K562 (cell line): Measurements from ENCODE around the gene FAM53B. TPM values are rescaled to one million over a fixed set of nuclear protein-coding genes. Genes with fewer than 3 reads are reported as not detected.

Experiments used
- ATAC-seq: fragments of 200-7000 bp; cut with Tn5 transposase; 3 replicates; pipeline ENCODE4 v1.9.1; 2020; ENCODE audit warnings: moderate library complexity
- BruUV-seq: library from RNA; stranded (reverse); fragments of 400-500 nt; replicated peaks from 2 replicates; lab custom pipeline; 2021; lab: Mats Ljungman, UMichigan
- CTCF ChIA-PET: fragments of 300-600 bp; formaldehyde crosslinking; extraction: SDS; loops from one replicate; lab custom pipeline; 2021; ENCODE audit warnings: low intra/inter-chr PET ratio; lab: Yijun Ruan, JAX
- POLR2A ChIA-PET: fragments of 300-600, 350-650 bp; sonication (Branson Sonifier 250); formaldehyde crosslinking; extraction: SDS; loops from one replicate; lab custom pipeline; 2021; ENCODE audit warnings: antibody characterized with exemption, inconsistent platforms; lab: Yijun Ruan, JAX
- DNase-seq, 4 experiments: peaks; one replicate each; pipeline versions ENCODE4 v3.0.0 to v3.0.0-alpha.2; 2011 to 2018; ENCODE audit warnings: low spot score in 3 of 4, mixed read lengths in 3 of 4; ENCODE audit errors: extremely low read depth in 1 of 4
- FAIRE-seq: peaks from 2 replicates; lab custom pipeline; 2011; peaks lifted over from hg19 to GRCh38; lab: Jason Lieb, UNC
- H2AFZ ChIP-seq: 2 replicates; pipeline ENCODE4 v1.6.0; 2011; ENCODE audit warnings: low read depth, low read length, control low read depth, inconsistent platforms
- H3K27ac ChIP-seq: fragments of 200-600 bp; 3 replicates; pipeline ENCODE4 v1.8.0; 2011; ENCODE audit warnings: low read depth, mild to moderate bottlenecking, control low read depth, inconsistent platforms, low read length, moderate library complexity, mixed read lengths; ENCODE audit errors: extremely low read depth
- H3K27me3 ChIP-seq, 2 experiments: fragments of 300-600 bp in 1 of 2; 2 replicates in 1 of 2; 3 replicates in 1 of 2; pipeline versions ENCODE4 v1.6.0 to v1.8.0; 2011; ENCODE audit warnings: inconsistent platforms in 2 of 2, low read length in 2 of 2, mild to moderate bottlenecking in 1 of 2, mixed read lengths in 1 of 2, moderate library complexity in 1 of 2; ENCODE audit not compliant: control insufficient read depth in 2 of 2, insufficient read depth in 2 of 2
- H3K36me3 ChIP-seq: fragments of 300-600 bp; 3 replicates; pipeline ENCODE4 v1.8.0; 2011; ENCODE audit warnings: mild to moderate bottlenecking, low read length, inconsistent platforms; ENCODE audit not compliant: control insufficient read depth, insufficient read depth
- H3K4me1 ChIP-seq, 2 experiments: fragments of 200-600 bp in 1 of 2; replicated peaks in 1 of 2; 2 replicates in 1 of 2; 3 replicates in 1 of 2; pipeline versions ENCODE4 v1.5.1 to v1.8.0; 2011; ENCODE audit warnings: inconsistent platforms in 2 of 2, low read length in 2 of 2, mild to moderate bottlenecking in 1 of 2, mixed read lengths in 1 of 2, moderate library complexity in 1 of 2; ENCODE audit not compliant: control insufficient read depth in 2 of 2, insufficient read depth in 2 of 2
- H3K4me2 ChIP-seq: 2 replicates; pipeline ENCODE4 v1.6.1; 2011; ENCODE audit warnings: low read length, control low read depth, inconsistent platforms, mixed read lengths; ENCODE audit not compliant: insufficient read depth
- H3K4me3 ChIP-seq: fragments of 200-600 bp; sonication (generic), shearing (Covaris generic); 2 replicates; pipeline ENCODE4 v1.5.1; 2016; ENCODE audit warnings: control low read depth, inconsistent platforms
- H3K79me2 ChIP-seq: fragments of 200-600 bp; 3 replicates; pipeline ENCODE4 v1.8.0; 2011; ENCODE audit warnings: low read length, inconsistent platforms; ENCODE audit not compliant: control insufficient read depth, insufficient read depth
- H3K9ac ChIP-seq, 2 experiments: 2 replicates each; pipeline versions ENCODE4 v1.6.0 to v1.6.1; 2011; ENCODE audit warnings: low read depth in 2 of 2, low read length in 2 of 2, control low read depth in 1 of 2, inconsistent platforms in 1 of 2, mild to moderate bottlenecking in 1 of 2, mixed read lengths in 1 of 2; ENCODE audit not compliant: insufficient read depth in 1 of 2
- H3K9me1 ChIP-seq: one replicate; pipeline ENCODE4 v1.6.0; 2011; ENCODE audit warnings: inconsistent platforms, mild to moderate bottlenecking, low read length, moderate library complexity; ENCODE audit not compliant: control insufficient read depth, insufficient read depth
- H3K9me3 ChIP-seq: replicated peaks from 2 replicates; pipeline ENCODE4 v1.5.1; 2011; ENCODE audit warnings: low read depth, low read length, inconsistent platforms; ENCODE audit not compliant: control insufficient read depth, insufficient read depth
- H4K20me1 ChIP-seq: replicated peaks from 2 replicates; pipeline ENCODE4 v1.6.1; 2011; ENCODE audit warnings: low read length, inconsistent platforms, mixed read lengths; ENCODE audit not compliant: control insufficient read depth, insufficient read depth
- HEY1 ChIP-seq: fragments of 250-450 bp; sonication (Bioruptor Pico); IDR thresholded peaks from 2 replicates; pipeline ENCODE4 v1.5.0; 2020; ENCODE audit warnings: mild to moderate bottlenecking, moderate library complexity, borderline replicate concordance
- NCOA2 ChIP-seq, 2 experiments: fragments of 450-650 bp; IDR thresholded peaks; 2 replicates each; pipeline ENCODE4 v1.6.1; 2018; ENCODE audit warnings: mild to moderate bottlenecking in 2 of 2, moderate library complexity in 1 of 2; ENCODE audit not compliant: partially characterized antibody in 2 of 2
- NFIC ChIP-seq: fragments of 450-650 bp; IDR thresholded peaks from 2 replicates; pipeline ENCODE4 v1.6.1; 2017; ENCODE audit warnings: mild to moderate bottlenecking, inconsistent platforms
- STAT5B ChIP-seq: fragments of 250-450 bp; sonication (Bioruptor Pico); IDR thresholded peaks from 2 replicates; pipeline ENCODE4 v1.8.0; 2021; ENCODE audit warnings: mild to moderate bottlenecking, inconsistent platforms
- ZNF740 ChIP-seq, 3 experiments: fragments of 200-800 bp in 1 of 3; sonication (Bioruptor generic) in 1 of 3; sonication (generic) in 1 of 3; formaldehyde crosslinking in 1 of 3; IDR thresholded peaks; 2 replicates each; pipeline versions ENCODE4 v1.6.1 to v1.8.0; 2016 to 2022; ENCODE audit warnings: mild to moderate bottlenecking in 2 of 3, missing compliant biosample characterization in 2 of 3, missing genetic modification characterization in 2 of 3, missing genetic modification reagents in 1 of 3
- WGBS: fragments of 100-300 bp; shearing (Covaris generic); methylation state at CpG from one replicate; pipeline ENCODE4 v1.1.6; 2016; ENCODE audit warnings: low coverage, mixed read lengths; ENCODE audit not compliant: insufficient coverage; ENCODE audit errors: missing lambda C conversion rate; 5-methylcytosine and 5-hydroxymethylcytosine counted together
- in situ Hi-C: fragments of 300-500 bp; cut with MboI; formaldehyde crosslinking; loops from 4 replicates; pipeline ENCODE4 v1.15.0; 2018; ENCODE audit warnings: inconsistent platforms, mixed read lengths
- intact Hi-C: fragments of 100-400 bp; cut with micrococcal nuclease; formaldehyde crosslinking; loops from 2 replicates; pipeline ENCODE4 v1.14.2; 2022
- polyA plus RNA-seq, 8 experiments: library from polyadenylated mRNA; depleted of rRNA in 4 of 8; stranded (reverse) in 5 of 8; unstranded in 3 of 8; fragments of >200 nt; fragmentation: Nextera tagmentation in 2 of 8; fragmentation: Illumina TruSeq in 1 of 8; extraction: Ambion mirVana in 2 of 8; extraction: Trizol in 1 of 8; gene quantifications; 2 replicates each; pipeline versions ENCODE4 v1.2.1 to v1.2.3, GENCODE V29; 2011 to 2014; ENCODE audit warnings: inconsistent platforms in 1 of 8, missing spikeins in 1 of 8
- total RNA-seq, 7 experiments: library from RNA; depleted of rRNA in 6 of 7; stranded (reverse); fragments of >200 nt in 6 of 7; fragmentation: Illumina TruSeq in 2 of 7; extraction: Trizol in 2 of 7; gene quantifications; 2 replicates each; pipeline versions ENCODE4 v1.2.1 to v1.2.3, GENCODE V29; 2011 to 2021; ENCODE audit warnings: low replicate concordance in 1 of 7

FAM53B gene
- total and polyA plus RNA-seq, 9 of the 15 experiments (the other 6 are each of a cell fraction or from before 2014, with no cell fraction given): 0.03 to 16.5 (median 5.0) TPM

DNA sequence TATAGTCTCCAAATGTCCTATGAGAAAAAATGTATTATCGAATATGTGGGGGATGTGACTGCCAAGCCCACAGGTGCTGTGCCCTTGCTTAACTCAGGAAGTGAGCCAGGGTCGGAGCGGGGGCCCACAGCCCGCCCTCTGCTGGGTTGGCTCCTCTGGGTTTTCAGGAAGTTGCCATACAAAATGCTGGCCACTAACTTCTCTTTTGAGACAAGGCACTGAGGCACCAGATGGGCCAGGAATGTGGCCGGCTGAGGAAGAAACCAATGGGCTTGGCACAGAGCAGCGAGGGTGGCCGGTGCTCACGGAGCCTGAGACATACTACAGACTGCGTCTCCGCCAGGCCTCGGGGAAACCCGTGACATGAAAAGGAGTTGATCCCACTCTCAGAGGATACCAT, 58.9 kb downstream of the FAM53B start (continued):
- TF ChIP-seq STAT5B (CRISPR knock-in tag): no peak
- no peak for TF ChIP-seq HEY1
- no peak for TF ChIP-seq NCOA2 (IDR thresholded peaks at IDR 0.05; ENCODE audit: partially characterized antibody in 2 of 2)

- WGBS: 74% methylated on average over 4 of the region's 5 CpGs
- Histone ChIP-seq H3K36me3 (peaks cover 42% of the 10 kb centered on the region; the same call in 2 of the 3 replicates), H3K9me1 (no peaks in the 10 kb centered on the region), H3K4me2 (no peak overlapping the region), H3K27me3 (no peaks in the 10 kb centered on the region), H4K20me1 (no peaks in the 10 kb centered on the region), H3K9me3 (no peaks in the 10 kb centered on the region), H3K79me2 (peaks cover 8% of the 10 kb centered on the region), H3K27ac (no peak overlapping the region), H3K9ac (no peak overlapping the region), H3K4me1 (peaks cover 7 to 20% of the 10 kb centered on the region in 2 experiments; a peak in 4 of 5 replicates), H3K4me3 (no peak overlapping the region), H2AFZ (no peak overlapping the region)
- POLR2A ChIA-PET: interaction anchor here (0.6 to 0.9 kb wide), 2 partner anchors 8 to 35 kb away, joined by 3 read pairs; no protein-coding TSS in a partner anchor
- DNase-seq: no peak
- no TSS peak for BruUV-seq
- CTCF ChIA-PET: no interaction called here
- peak; percentile 53 for TF ChIP-seq NFIC
- TF ChIP-seq ZNF740 (CRISPR knock-in tag; IDR thresholded peaks at IDR 0.05): no peak
- no peak for TF ChIP-seq ZNF740 (tag; IDR thresholded peaks at IDR 0.05)
- intact Hi-C loops: no loop called here
- FAIRE-seq: no peak
- no peak for ATAC-seq
- in situ Hi-C loops: no loop called here
Observed at GRCh38 chr10:124683814-124684213, 60.4 kb downstream of the FAM53B start.
